HEK293 (cell line): ENCODE data around the gene PRR5.
A peak's percentile ranks its signal among the peaks of the same experiment; 100 is the strongest.

Experiments used
- CTCF ChIA-PET: fragments of 350-600 bp; formaldehyde crosslinking; extraction: SDS; loops from one replicate; lab custom pipeline; 2021; ENCODE audit warnings: antibody characterized with exemption; lab: Yijun Ruan, JAX
- POLR2A ChIA-PET: fragments of 300-600 bp; formaldehyde crosslinking; extraction: SDS; loops from one replicate; lab custom pipeline; 2020; ENCODE audit warnings: antibody characterized with exemption, inconsistent platforms; lab: Yijun Ruan, JAX
- H3K27ac ChIP-seq: fragments of 200-500 bp; sonication (Bioruptor generic); 2 replicates; pipeline ENCODE4 v1.5.1; 2014; ENCODE audit warnings: low read depth, low read length, control low read depth, inconsistent platforms; ENCODE audit errors: extremely low read depth
- H3K36me3 ChIP-seq, 2 experiments: fragments of 200-500 bp in 1 of 2; sonication (Bioruptor generic) in 1 of 2; 1 replicate in 1 of 2; 2 replicates in 1 of 2; pipeline ENCODE4 v1.5.1; 2014 to 2017; ENCODE audit warnings: inconsistent platforms in 2 of 2, low read length in 2 of 2; ENCODE audit not compliant: control insufficient read depth in 2 of 2, insufficient read depth in 1 of 2
- H3K4me1 ChIP-seq: fragments of 200-500 bp; sonication (Bioruptor generic); 2 replicates; pipeline ENCODE4 v1.5.1; 2014; ENCODE audit warnings: mild to moderate bottlenecking, low read length, inconsistent platforms; ENCODE audit not compliant: control insufficient read depth, insufficient read depth
- H3K4me3 ChIP-seq: 2 replicates; pipeline ENCODE4 v1.5.1; 2011; ENCODE audit warnings: low read depth, mild to moderate bottlenecking, control low read depth, low read length, moderate library complexity
- H3K9me3 ChIP-seq: fragments of 200-500 bp; sonication (Bioruptor generic); 2 replicates; pipeline ENCODE4 v1.5.1; 2014; ENCODE audit warnings: low read depth, low read length, inconsistent platforms; ENCODE audit not compliant: control insufficient read depth, insufficient read depth
- SALL2 ChIP-seq: fragments of 450-650 bp; formaldehyde crosslinking; IDR thresholded peaks from 2 replicates; pipeline ENCODE4 v1.5.0; 2017; ENCODE audit warnings: missing biosample characterization, mild to moderate bottlenecking, missing genetic modification characterization, borderline replicate concordance
- SCRT1 ChIP-seq: fragments of 450-650 bp; formaldehyde crosslinking; IDR thresholded peaks from 2 replicates; pipeline ENCODE4 v1.5.1; 2016; ENCODE audit warnings: missing biosample characterization, missing genetic modification characterization, borderline replicate concordance
- ZBTB48 ChIP-seq: fragments of 450-650 bp; formaldehyde crosslinking; IDR thresholded peaks from 2 replicates; pipeline ENCODE4 v1.5.1; 2016; ENCODE audit warnings: missing biosample characterization, missing genetic modification characterization
- ZBTB8A ChIP-seq: fragments of 450-650 bp; formaldehyde crosslinking; IDR thresholded peaks from 2 replicates; pipeline ENCODE4 v1.5.1; 2016; ENCODE audit warnings: missing biosample characterization, missing genetic modification characterization
- ZIC2 ChIP-seq: fragments of 450-650 bp; formaldehyde crosslinking; IDR thresholded peaks from 2 replicates; pipeline ENCODE4 v1.5.1; 2016; ENCODE audit warnings: missing biosample characterization, missing genetic modification characterization
- ZNF133 ChIP-seq: fragments of 450-650 bp; formaldehyde crosslinking; IDR thresholded peaks from 2 replicates; pipeline ENCODE4 v1.5.1; 2016; ENCODE audit warnings: missing biosample characterization, missing genetic modification characterization
- ZNF341 ChIP-seq: fragments of 450-650 bp; formaldehyde crosslinking; IDR thresholded peaks from 2 replicates; pipeline ENCODE4; 2016; ENCODE audit warnings: low read depth, missing biosample characterization, missing genetic modification characterization
- ZNF473 ChIP-seq: fragments of 450-650 bp; formaldehyde crosslinking; IDR thresholded peaks from 2 replicates; pipeline ENCODE4 v1.5.1; 2017; ENCODE audit warnings: missing biosample characterization, missing genetic modification characterization
- ZNF48 ChIP-seq: fragments of 450-650 bp; formaldehyde crosslinking; IDR thresholded peaks from 2 replicates; pipeline ENCODE4 v1.5.1; 2016; ENCODE audit warnings: missing biosample characterization, missing genetic modification characterization
- ZNF610 ChIP-seq: fragments of 450-650 bp; formaldehyde crosslinking; IDR thresholded peaks from 2 replicates; pipeline ENCODE4 v1.5.1; 2016; ENCODE audit warnings: missing biosample characterization, missing genetic modification characterization, borderline replicate concordance
- ZNF658 ChIP-seq: fragments of 450-650 bp; formaldehyde crosslinking; IDR thresholded peaks from 2 replicates; pipeline ENCODE4; 2016; ENCODE audit warnings: missing biosample characterization, missing genetic modification characterization
- ZNF707 ChIP-seq: fragments of 450-650 bp; formaldehyde crosslinking; IDR thresholded peaks from 2 replicates; pipeline ENCODE4 v1.5.1; 2016; ENCODE audit warnings: missing biosample characterization, missing genetic modification characterization
- ZNF830 ChIP-seq: fragments of 450-650 bp; IDR thresholded peaks from 2 replicates; pipeline ENCODE4 v1.5.0; 2018; ENCODE audit warnings: missing biosample characterization, missing genetic modification characterization, low read depth, mild to moderate bottlenecking, moderate library complexity
- TF ChIP-seq, protein P1 (sequence below): fragments of 450-650 bp; formaldehyde crosslinking; IDR thresholded peaks from 2 replicates; pipeline ENCODE4 v1.5.1; 2017; ENCODE audit warnings: missing biosample characterization, missing genetic modification characterization
- TF ChIP-seq, protein P2 (sequence below): fragments of 450-650 bp; formaldehyde crosslinking; IDR thresholded peaks from 2 replicates; pipeline ENCODE4 v1.5.1; 2016; ENCODE audit warnings: missing biosample characterization, missing genetic modification characterization
- TF ChIP-seq, protein P3 (sequence below): fragments of 450-650 bp; formaldehyde crosslinking; IDR thresholded peaks from 2 replicates; pipeline ENCODE4 v1.5.1; 2016; ENCODE audit warnings: missing biosample characterization, missing genetic modification characterization
- TF ChIP-seq, protein P4 (sequence below): fragments of 450-650 bp; formaldehyde crosslinking; IDR thresholded peaks from 2 replicates; pipeline ENCODE4 v1.5.1; 2016; ENCODE audit warnings: missing biosample characterization, missing genetic modification characterization

PRR5 gene

DNA sequence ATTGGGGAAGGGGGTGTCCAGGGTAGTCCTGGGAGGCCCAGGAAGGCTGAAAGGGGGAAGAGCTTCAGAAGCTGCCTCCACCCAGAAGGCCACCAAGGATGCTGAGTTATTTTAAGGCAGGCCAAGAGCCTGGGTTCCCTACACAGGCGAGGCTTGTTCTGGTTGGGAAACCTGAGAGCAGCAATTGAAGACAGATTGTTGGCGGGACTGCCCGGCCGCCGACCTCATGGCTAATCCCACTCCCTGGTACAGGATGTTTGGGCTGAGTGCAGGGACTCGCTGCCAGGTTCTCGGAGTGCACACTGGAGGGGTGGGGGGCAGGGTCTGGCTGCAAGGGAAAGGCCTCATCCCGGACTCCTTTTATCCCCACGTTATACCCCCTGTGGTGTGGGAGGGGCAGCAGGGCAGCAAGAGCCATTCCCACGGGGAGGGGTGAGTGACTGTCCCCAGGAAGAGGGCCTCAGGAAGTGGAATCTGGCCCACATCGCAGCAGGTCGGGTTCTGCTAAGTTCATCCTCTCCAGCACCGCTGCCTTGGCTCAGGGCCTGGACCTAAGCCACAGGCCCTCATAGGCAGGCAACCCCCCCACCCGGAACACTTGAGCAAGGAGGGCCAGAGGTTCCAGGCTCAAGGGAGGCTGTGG is 43.6 kb upstream of the PRR5 start:
- Histone ChIP-seq H3K4me1 (no peaks in the 10 kb centered on the region), H3K36me3 (no peaks in the 10 kb centered on the region; a peak in 1 of 3 replicates)
- CTCF ChIA-PET: interaction anchor here (0.5 to 1.1 kb wide), 2 partner anchors 14 to 202 kb away, joined by 3 read pairs; no protein-coding TSS in a partner anchor

DNA sequence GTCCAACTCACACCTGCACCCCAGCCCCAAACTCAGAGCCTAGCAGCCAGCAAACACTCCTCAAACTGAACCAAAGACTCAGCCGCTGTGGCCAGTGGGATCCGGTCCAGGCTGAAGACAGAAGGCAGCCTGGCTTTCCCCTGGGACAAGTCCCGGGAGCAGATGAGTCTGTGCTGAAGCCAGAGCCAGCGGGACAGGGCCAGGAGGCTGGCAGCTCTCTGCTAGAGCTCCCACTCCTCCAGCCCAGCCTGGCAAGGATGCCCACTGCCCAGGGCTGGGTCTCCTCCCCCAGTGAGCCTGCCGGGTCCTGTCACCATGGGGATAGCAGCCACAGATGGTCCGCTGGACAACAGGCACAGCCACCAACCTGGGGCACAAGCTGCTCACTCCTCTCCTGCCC is 42.9 kb upstream of the PRR5 start:
- Histone ChIP-seq H3K36me3 (no peaks in the 10 kb centered on the region; a peak in 1 of 3 replicates), H3K27ac (no peak overlapping the region), H3K4me1 (no peaks in the 10 kb centered on the region), H3K9me3 (no peaks in the 10 kb centered on the region), H3K4me3 (no peak overlapping the region)
- TF ChIP-seq ZNF48 (tag by site-specific recombination): no peak
- TF ChIP-seq ZNF830 (tag by site-specific recombination): no peak
- POLR2A ChIA-PET: no interaction called here
- CTCF ChIA-PET: interaction anchor here (1.1 kb wide), 1 partner anchor 13 kb away, joined by 3 read pairs; no protein-coding TSS in a partner anchor

More for the DNA sequence above, 43.6 kb upstream of the PRR5 start:
- Histone ChIP-seq H3K4me3 (no peak overlapping the region), H3K9me3 (no peaks in the 10 kb centered on the region), H3K27ac (no peak overlapping the region)
- TF ChIP-seq, protein P1, sequence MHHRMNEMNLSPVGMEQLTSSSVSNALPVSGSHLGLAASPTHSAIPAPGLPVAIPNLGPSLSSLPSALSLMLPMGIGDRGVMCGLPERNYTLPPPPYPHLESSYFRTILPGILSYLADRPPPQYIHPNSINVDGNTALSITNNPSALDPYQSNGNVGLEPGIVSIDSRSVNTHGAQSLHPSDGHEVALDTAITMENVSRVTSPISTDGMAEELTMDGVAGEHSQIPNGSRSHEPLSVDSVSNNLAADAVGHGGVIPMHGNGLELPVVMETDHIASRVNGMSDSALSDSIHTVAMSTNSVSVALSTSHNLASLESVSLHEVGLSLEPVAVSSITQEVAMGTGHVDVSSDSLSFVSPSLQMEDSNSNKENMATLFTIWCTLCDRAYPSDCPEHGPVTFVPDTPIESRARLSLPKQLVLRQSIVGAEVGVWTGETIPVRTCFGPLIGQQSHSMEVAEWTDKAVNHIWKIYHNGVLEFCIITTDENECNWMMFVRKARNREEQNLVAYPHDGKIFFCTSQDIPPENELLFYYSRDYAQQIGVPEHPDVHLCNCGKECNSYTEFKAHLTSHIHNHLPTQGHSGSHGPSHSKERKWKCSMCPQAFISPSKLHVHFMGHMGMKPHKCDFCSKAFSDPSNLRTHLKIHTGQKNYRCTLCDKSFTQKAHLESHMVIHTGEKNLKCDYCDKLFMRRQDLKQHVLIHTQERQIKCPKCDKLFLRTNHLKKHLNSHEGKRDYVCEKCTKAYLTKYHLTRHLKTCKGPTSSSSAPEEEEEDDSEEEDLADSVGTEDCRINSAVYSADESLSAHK (tag by site-specific recombination): no peak
- TF ChIP-seq ZIC2 (tag by site-specific recombination) (peak; percentile 36; the same call in 1 of the 2 replicates), ZNF341 (tag by site-specific recombination) (peak; percentile 52; the same call in 1 of the 2 replicates), ZNF707 (tag by site-specific recombination) (0 out of 2 replicates have a peak, but pooled peaks have one; percentile 18), SALL2 (tag by site-specific recombination) (no peak)
- TF ChIP-seq, protein P2, sequence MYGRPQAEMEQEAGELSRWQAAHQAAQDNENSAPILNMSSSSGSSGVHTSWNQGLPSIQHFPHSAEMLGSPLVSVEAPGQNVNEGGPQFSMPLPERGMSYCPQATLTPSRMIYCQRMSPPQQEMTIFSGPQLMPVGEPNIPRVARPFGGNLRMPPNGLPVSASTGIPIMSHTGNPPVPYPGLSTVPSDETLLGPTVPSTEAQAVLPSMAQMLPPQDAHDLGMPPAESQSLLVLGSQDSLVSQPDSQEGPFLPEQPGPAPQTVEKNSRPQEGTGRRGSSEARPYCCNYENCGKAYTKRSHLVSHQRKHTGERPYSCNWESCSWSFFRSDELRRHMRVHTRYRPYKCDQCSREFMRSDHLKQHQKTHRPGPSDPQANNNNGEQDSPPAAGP (tag by site-specific recombination): peak; percentile 72; the same call in 1 of the 2 replicates
- POLR2A ChIA-PET: no interaction called here

DNA sequence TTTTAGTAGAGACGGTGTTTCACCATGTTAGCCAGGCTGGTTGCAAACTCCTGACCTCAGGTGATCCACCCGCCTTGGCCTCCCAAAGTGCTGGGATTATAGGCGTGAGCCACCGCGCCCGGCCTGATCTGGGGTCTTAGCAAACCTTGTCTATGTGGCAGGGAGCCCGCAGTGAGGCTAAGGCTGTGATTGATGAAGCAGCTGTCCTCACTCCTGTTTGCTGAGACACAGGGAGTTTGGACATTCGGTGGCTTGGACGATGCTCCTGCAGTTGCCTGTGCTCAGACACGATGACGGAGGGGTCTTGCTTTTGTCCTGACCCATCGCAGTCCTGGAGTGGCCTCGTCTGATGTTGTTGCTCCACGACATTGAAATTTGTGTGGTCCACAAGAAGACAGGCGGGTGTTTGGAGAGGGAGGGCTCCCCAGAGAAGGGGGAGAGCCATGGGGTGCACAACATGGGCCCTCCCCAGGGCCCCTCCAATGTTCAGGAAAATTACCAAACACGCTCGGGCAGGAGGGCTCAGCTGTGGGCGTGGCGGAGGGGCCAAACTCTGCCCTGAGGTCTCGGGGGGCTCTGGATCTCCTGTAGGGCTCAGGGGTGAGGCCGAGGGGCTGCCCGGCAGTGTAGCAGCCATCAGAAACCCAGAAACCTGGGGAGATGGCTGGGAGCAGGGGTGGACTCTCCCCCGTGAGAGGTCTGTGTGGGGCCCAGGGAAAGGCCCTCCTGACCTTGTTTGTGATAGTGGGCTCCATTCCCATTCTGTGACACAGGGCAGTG is 41.8 kb upstream of the PRR5 start:
- CTCF ChIA-PET: interaction anchor here (0.7 to 1.2 kb wide), 2 partner anchors 10 to 11 kb away, joined by 3 to 4 read pairs; no protein-coding TSS in a partner anchor
- TF ChIP-seq ZNF610 (tag by site-specific recombination) (no peak), ZNF133 (tag by site-specific recombination) (no peak), ZNF658 (no peak), ZBTB8A (tag by site-specific recombination) (no peak), SCRT1 (tag by site-specific recombination) (no peak), ZNF473 (tag by site-specific recombination) (no peak), ZBTB48 (tag by site-specific recombination) (no peak)
- TF ChIP-seq, protein P3, sequence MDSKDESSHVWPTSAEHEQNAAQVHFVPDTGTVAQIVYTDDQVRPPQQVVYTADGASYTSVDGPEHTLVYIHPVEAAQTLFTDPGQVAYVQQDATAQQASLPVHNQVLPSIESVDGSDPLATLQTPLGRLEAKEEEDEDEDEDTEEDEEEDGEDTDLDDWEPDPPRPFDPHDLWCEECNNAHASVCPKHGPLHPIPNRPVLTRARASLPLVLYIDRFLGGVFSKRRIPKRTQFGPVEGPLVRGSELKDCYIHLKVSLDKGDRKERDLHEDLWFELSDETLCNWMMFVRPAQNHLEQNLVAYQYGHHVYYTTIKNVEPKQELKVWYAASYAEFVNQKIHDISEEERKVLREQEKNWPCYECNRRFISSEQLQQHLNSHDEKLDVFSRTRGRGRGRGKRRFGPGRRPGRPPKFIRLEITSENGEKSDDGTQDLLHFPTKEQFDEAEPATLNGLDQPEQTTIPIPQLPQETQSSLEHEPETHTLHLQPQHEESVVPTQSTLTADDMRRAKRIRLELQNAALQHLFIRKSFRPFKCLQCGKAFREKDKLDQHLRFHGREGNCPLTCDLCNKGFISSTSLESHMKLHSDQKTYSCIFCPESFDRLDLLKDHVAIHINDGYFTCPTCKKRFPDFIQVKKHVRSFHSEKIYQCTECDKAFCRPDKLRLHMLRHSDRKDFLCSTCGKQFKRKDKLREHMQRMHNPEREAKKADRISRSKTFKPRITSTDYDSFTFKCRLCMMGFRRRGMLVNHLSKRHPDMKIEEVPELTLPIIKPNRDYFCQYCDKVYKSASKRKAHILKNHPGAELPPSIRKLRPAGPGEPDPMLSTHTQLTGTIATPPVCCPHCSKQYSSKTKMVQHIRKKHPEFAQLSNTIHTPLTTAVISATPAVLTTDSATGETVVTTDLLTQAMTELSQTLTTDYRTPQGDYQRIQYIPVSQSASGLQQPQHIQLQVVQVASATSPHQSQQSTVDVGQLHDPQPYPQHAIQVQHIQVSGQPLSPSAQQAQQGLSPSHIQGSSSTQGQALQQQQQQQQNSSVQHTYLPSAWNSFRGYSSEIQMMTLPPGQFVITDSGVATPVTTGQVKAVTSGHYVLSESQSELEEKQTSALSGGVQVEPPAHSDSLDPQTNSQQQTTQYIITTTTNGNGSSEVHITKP (tag by site-specific recombination): no peak
- TF ChIP-seq, protein P4, sequence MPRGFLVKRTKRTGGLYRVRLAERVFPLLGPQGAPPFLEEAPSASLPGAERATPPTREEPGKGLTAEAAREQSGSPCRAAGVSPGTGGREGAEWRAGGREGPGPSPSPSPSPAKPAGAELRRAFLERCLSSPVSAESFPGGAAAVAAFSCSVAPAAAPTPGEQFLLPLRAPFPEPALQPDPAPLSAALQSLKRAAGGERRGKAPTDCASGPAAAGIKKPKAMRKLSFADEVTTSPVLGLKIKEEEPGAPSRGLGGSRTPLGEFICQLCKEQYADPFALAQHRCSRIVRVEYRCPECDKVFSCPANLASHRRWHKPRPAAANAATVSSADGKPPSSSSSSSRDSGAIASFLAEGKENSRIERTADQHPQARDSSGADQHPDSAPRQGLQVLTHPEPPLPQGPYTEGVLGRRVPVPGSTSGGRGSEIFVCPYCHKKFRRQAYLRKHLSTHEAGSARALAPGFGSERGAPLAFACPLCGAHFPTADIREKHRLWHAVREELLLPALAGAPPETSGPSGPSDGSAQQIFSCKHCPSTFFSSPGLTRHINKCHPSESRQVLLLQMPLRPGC (tag by site-specific recombination): no peak

More for the DNA sequence above, 41.8 kb upstream of the PRR5 start:
- no peaks in the 10 kb centered on the region; a peak in 1 of 3 replicates for H3K36me3 ChIP-seq
- POLR2A ChIA-PET: no interaction called here
- H3K9me3 ChIP-seq: no peaks in the 10 kb centered on the region
- no peak overlapping the region for H3K4me3 ChIP-seq
- no peaks in the 10 kb centered on the region for H3K4me1 ChIP-seq
- no peak overlapping the region for H3K27ac ChIP-seq
